RWPE2 (cell line): ENCODE data around the gene DPH2.

Experiments used
- ATAC-seq: fragments of 200-7000 bp; cut with Tn5 transposase; 3 replicates; pipeline ENCODE4 v1.9.1; 2021; ENCODE audit warnings: low read depth
- DNase-seq: peaks from one replicate; pipeline ENCODE4 v3.0.0-alpha.2; 2020; ENCODE audit warnings: low spot score
- H3K27ac ChIP-seq: fragments of 450-650 bp; 2 replicates; pipeline ENCODE4 v1.5.1; 2017; ENCODE audit warnings: mild to moderate bottlenecking; ENCODE audit not compliant: poor library complexity, severe bottlenecking
- H3K27me3 ChIP-seq: fragments of 250-450 bp; sonication (Bioruptor Pico); 2 replicates; pipeline ENCODE4 v1.5.1; 2021; ENCODE audit warnings: mild to moderate bottlenecking, moderate library complexity; ENCODE audit not compliant: insufficient read depth, poor library complexity, severe bottlenecking
- H3K36me3 ChIP-seq: fragments of 250-450 bp; sonication (Bioruptor Pico); 2 replicates; pipeline ENCODE4 v1.5.1; 2020; ENCODE audit warnings: low read depth, mild to moderate bottlenecking, moderate library complexity
- H3K4me1 ChIP-seq: fragments of 250-450 bp; sonication (Bioruptor Pico); 2 replicates; pipeline ENCODE4 v1.5.1; 2021; ENCODE audit warnings: mild to moderate bottlenecking, moderate library complexity; ENCODE audit not compliant: insufficient read depth, poor library complexity, severe bottlenecking
- H3K4me3 ChIP-seq: fragments of 250-450 bp; sonication (Bioruptor Pico); 2 replicates; pipeline ENCODE4 v1.5.1; 2021; ENCODE audit warnings: mild to moderate bottlenecking, moderate library complexity; ENCODE audit not compliant: severe bottlenecking
- H3K9me3 ChIP-seq: fragments of 250-450 bp; sonication (Bioruptor Pico); 2 replicates; pipeline ENCODE4 v1.5.1; 2021; ENCODE audit warnings: mild to moderate bottlenecking, moderate library complexity; ENCODE audit not compliant: severe bottlenecking
- TF ChIP-seq, protein P1 (sequence below): fragments of 450-650 bp; IDR thresholded peaks from one replicate; pipeline ENCODE4 v1.5.1; 2017; ENCODE audit warnings: mild to moderate bottlenecking, moderate library complexity; ENCODE audit not compliant: poor library complexity, severe bottlenecking

Gene DPH2

DNA sequence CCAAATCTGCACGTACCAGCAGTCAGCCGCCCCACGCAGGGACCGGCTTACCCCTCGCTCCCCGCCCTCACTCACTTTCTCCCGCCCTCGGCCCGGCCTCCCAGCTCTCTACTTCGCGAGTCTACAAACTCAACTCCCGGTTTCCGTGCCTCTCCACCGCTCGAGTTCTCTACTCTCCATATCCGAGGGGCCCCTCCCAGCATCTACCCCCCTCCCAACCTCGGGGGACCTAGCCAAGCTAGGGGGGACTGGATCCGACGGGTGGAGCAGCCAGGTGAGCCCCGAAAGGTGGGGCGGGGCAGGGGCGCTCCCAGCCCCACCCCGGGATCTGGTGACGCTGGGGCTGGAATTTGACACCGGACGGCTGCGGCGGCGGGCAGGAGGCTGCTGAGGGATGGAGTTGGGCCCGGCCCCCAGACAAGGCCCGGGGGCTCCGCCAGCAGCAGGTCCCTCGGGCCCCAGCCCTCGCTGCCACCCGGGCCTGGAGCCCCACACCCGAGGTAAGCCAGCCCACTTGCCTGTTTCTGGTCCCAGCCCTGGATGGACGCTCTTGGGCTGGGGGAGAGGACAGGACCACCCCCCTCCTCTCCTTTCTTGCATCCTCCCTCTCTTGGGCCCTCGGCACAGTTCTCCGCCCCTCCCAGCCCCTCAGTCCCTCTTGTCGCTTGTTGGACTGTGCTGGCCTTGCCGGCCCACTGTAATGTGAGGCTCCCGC is 36.3 kb upstream of the DPH2 start, which contains the start of gene ARTN:
Gene ARTN, plus strand, starts transcription at position 416 of the 715 bp plus-strand sequence. CDS start 1,856 bp downstream, outside the sequence.
- H3K27ac ChIP-seq = peak within 1 kb of the TSS; percentile 82
- H3K4me3 ChIP-seq = peak within 1 kb of the TSS; percentile 46
- no peaks in the 10 kb centered on the region for H3K27me3 ChIP-seq
- DNase-seq (no peak), ATAC-seq (peak; percentile 21)
- peaks cover 53% of the 10 kb centered on the region for H3K4me1 ChIP-seq
- TF ChIP-seq, protein P1, sequence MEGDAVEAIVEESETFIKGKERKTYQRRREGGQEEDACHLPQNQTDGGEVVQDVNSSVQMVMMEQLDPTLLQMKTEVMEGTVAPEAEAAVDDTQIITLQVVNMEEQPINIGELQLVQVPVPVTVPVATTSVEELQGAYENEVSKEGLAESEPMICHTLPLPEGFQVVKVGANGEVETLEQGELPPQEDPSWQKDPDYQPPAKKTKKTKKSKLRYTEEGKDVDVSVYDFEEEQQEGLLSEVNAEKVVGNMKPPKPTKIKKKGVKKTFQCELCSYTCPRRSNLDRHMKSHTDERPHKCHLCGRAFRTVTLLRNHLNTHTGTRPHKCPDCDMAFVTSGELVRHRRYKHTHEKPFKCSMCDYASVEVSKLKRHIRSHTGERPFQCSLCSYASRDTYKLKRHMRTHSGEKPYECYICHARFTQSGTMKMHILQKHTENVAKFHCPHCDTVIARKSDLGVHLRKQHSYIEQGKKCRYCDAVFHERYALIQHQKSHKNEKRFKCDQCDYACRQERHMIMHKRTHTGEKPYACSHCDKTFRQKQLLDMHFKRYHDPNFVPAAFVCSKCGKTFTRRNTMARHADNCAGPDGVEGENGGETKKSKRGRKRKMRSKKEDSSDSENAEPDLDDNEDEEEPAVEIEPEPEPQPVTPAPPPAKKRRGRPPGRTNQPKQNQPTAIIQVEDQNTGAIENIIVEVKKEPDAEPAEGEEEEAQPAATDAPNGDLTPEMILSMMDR = no peak
- no peaks in the 10 kb centered on the region for H3K9me3 ChIP-seq
- peaks cover 16% of the 10 kb centered on the region for H3K36me3 ChIP-seq

DNA sequence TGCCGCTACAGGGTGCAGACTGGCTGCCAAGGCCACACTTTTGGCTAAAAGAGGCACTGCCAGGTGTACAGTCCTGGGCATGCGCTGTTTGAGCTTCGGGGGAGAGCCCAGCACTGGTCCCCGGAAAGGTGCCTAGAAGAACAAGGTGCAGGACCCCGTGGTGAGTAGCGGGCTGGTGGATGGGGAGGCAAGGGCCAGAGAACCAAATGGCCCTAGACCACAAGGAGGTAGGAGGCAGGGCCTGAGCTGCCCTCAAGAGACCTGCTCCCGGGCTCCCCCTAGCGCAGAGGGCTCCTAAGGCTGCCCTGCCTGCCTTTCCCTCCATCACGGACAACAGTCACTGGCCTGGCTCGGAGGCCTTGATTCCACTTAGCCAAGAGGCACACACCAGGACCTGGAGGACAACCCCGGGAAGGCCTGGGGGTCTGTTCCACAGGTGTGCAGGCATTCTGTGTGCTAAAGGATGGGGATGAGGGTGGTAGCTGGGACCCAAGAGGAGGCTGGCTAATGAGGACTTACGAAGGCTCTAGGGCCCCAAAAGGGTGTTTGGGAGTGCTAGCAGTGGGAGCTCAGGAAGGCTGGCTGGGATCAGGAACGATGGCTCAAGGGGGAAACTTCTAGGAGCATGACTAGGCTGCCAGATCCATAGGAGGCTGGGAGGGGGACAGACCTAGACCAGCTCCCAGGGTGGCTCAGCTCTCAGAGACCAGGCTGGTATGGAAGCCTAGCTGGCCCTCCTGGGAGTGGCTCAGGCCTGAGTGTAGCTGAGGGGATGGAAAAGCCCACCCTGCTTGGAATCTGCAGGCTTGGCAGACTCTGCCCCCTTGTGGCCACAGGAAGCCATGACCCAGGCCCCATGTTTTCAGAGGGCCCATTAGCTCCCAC is 35.5 kb upstream of the DPH2 start:
- Histone ChIP-seq H3K4me1 (peaks cover 48% of the 10 kb centered on the region), H3K4me3 (peak overlapping the region; percentile 46), H3K9me3 (no peaks in the 10 kb centered on the region), H3K27me3 (no peaks in the 10 kb centered on the region), H3K36me3 (peaks cover 16% of the 10 kb centered on the region), H3K27ac (peak overlapping the region; percentile 82)
- TF ChIP-seq, protein P1 = peak; percentile 96
- DNase-seq = no peak
- ATAC-seq = peak; percentile 26

DNA sequence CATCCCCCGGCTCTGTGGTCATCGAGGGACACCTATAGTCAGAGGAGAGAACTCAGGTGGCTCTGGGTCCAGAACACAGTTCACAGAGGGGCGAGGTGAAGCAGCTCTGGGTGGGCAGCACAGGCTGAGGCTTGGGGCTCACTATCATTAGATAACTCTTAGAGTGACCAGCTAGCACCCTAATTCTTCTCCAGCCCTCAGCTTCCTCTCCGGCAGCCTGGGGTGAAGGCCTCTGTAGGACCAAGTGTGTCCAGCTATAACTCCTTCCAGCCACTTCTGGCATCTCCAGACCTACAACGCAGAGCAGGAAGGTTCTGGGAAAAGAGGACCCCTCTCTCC is 34.9 kb upstream of the DPH2 start:
- H3K27ac ChIP-seq = peak overlapping the region; percentile 82

DNA sequence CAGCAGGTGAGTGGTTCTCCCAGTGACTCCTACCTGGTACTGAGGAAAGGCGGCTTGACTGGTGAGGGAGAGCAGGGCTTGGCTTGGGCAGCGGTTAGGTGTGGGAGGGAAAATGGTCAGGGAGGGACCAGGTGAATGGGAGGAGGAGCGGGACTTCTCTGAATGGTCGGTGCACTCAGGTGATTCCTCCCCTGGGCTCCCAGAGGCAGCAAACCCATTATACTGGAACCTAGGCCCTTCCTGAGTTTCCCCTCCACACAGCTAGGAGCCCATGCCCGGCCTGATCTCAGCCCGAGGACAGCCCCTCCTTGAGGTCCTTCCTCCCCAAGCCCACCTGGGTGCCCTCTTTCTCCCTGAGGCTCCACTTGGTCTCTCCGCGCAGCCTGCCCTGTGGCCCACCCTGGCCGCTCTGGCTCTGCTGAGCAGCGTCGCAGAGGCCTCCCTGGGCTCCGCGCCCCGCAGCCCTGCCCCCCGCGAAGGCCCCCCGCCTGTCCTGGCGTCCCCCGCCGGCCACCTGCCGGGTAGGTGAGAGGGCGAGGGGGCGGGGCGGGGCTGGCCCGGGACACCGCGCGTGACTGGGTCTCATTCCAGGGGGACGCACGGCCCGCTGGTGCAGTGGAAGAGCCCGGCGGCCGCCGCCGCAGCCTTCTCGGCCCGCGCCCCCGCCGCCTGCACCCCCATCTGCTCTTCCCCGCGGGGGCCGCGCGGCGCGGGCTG is 33.9 kb upstream of the DPH2 start:
- H3K9me3 ChIP-seq = no peaks in the 10 kb centered on the region
- no peaks in the 10 kb centered on the region for H3K27me3 ChIP-seq
- peak; percentile 53 for ATAC-seq
- peaks cover 33% of the 10 kb centered on the region for H3K4me1 ChIP-seq
- H3K36me3 ChIP-seq = peaks cover 16% of the 10 kb centered on the region
- TF ChIP-seq, protein P1 = no peak
- DNase-seq = peak; percentile 80
- H3K27ac ChIP-seq = peak overlapping the region; percentile 82
- peak overlapping the region; percentile 46 for H3K4me3 ChIP-seq

More for the DNA sequence above, 34.9 kb upstream of the DPH2 start:
- TF ChIP-seq, protein P1 = peak; percentile 59
- no peaks in the 10 kb centered on the region for H3K9me3 ChIP-seq
- ATAC-seq = no peak
- H3K4me3 ChIP-seq = peak overlapping the region; percentile 46
- H3K4me1 ChIP-seq = peaks cover 42% of the 10 kb centered on the region
- H3K27me3 ChIP-seq = no peaks in the 10 kb centered on the region
- DNase-seq = no peak
- H3K36me3 ChIP-seq = peaks cover 16% of the 10 kb centered on the region
